GM19035 (cell line): ENCODE measurements around the gene ACVR1C.
A peak's percentile ranks its signal among the peaks of the same experiment; 100 is the strongest.

Source experiments
- ATAC-seq: cut with Tn5 transposase; IDR thresholded peaks from one replicate; pipeline ENCODE4 v1.9.1; 2021; ENCODE audit not compliant: unreplicated experiment

ACVR1C gene

DNA sequence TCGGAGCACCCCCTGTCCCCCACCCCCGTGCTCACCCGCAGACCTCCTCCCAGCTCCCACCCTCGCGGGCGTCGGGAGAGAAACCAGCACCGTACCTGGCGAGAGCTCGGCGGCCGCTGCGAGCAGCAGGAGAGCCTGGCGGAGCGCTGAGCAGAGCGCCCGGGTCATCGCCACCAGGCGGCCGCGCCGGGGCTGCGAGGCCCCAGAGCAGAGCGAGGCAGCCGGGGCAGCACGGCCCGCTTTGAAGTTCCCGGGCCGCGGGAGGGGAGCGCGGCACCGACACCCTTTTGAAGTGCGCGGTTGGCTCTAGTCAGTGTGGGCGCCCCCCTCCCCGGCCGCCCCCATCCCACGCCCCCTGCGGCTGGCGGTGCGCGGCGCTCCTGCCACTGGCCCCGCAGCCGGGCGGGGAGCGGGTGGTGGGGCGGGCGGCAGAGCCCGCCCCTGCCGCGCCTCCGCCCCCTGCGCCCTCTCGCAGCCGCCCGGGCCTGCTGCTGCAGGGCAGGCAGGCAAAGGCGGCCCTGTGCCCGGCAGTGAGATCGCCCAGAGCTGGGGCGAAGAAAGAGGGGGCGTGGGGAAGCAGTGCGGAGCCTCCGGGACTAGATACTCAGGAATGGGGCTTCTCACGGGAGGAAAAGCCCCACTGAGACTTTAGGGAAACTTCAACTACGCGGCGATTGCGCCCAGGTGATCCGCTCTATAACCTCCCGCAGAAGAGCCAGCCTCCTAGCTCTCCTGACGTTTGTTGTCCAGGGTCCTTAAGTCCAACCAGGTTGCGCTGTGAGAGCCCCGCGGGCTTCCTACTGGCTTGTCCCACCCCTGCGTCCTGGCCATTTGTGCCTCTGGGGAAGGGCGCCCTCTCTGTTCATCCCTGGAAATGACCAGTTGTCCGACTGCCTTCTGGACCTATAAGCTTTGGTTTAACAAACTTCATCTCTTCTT lies at the start of gene ACVR1C:
ACVR1C (minus strand) TSS at position 388 of the 939 bp plus-strand sequence; CDS start at position 168, 220 bp downstream.
- peak; percentile 94 for ATAC-seq

DNA sequence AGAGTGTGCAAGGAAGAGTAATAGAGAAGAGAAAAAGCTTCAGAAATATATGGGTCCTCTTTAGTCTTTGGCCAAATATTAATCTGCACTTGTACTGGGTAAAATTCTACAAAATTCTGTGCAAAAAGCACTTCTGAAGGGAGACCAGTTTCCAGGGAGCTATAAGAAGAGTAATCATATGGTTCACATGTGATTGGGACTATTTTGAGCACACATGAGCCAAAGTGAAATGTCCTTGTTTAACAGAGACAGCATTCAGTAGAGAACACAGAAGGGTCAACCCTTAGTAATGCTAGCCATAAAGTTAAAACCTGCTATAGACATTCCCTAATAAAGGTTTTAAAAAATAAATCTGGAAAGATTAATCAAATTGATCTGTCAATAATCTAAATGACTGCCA lies 49.3 kb upstream of the ACVR1C start:
- ATAC-seq: no peak

DNA sequence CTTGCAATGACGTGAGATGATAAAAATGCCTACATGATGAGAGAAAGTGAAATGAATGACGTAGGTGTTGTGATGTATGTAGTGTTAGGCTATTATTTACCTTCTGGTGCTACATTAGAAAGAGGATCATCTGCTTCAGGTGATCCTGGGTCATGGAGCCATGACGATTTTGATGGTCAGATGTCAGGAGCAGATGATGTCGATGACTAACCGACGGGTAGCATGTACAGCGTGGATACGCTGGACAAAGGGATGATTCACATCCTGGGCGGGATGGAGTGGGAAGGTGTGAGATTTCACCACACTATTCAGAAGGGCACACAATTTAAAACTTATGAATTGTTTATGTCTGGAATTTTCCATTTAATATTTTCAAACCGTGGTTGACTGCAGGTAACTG lies 43.5 kb upstream of the ACVR1C start:
- ATAC-seq: no peak

DNA sequence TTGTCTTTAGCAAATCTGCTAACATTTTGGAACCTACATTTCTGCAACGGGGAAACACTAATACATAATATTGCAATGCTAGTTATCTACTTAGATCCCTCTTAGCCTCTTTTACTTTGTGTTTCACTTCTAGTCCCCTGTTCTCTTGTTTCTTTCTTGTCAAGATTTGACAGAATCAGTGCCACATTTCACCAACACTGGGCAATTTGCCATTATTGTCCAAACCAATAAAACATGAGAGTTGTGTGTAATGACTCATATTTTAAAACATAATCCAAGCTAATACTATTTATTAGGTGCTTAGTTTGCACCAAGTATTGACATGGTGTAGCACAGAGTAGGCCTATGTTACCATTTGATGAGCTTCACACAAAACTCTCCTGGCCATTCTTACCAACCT lies 33.7 kb upstream of the ACVR1C start:
- ATAC-seq: no peak

DNA sequence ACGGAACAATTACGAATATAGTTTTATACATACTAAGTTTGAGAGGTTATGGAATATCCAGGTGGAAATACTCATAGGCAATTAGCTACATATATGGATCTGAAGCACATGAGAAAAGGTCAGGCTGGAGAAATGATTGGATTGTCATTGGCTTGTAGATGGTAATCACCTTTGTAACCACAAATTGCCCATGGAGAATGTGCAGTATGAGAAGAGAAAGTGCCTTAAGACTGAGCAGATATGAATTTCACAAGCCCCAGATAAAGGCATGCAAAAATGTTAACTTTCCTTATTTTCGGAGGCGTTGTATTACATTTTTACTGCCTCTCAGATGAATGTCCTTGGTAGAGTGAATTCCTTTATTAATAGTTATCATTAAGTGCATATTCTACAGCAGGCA lies 33.1 kb upstream of the ACVR1C start:
- ATAC-seq: no peak

DNA sequence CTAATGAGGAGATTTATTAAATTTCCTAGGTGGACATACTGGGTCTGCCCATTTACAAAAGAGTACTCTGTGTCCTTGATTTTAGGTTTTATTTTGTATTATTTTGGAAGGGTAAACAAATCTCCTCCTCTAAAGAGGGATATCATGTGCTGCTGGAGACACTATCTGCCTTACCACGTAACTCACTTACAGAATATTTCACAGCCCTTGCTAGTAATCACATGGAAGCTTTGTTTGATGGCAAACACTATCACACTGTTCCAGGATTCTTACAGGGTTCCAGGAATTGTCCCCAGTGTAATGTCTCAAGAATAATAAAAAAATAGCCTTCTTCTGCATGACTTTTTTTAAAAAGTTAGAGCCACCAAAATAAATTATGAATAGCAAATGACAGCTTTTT lies 29.2 kb upstream of the ACVR1C start:
- no peak for ATAC-seq

DNA sequence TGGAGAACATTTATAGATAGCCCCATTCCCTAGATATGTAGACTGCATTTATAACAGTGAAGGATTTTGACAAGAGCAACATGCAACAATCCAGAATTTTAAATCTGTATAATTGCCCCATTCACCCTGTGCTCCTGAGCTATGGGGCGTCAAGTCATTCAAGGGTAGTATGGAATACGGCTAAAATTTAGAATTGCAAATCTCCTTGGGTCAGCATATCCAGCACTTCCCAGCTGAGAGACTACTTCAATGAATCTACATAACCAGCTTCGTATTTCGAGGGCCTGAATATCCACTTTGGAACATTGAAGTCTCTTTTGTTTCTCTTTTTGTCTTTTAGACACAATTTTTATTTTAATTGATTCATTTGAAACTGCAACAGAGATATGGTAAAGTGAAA lies 28.4 kb upstream of the ACVR1C start:
- no peak for ATAC-seq

DNA sequence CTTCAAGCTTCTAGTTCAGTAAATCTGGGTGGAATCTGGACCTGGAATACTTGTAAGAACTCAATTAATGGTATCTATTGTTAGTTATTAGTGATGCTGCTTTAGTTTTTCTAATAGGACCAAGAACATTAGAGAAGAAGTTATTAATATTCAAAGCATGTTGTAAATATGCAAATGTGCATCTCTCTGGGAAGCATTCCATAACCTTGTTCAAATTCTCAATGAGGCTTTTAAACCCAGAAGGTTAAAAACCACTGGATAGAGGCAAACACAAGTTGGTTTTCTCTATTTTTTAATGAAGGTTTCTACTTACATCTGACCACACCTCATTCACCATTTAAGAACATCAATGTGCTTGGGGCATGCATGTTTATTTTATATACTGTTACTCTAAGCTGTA lies 16.1 kb upstream of the ACVR1C start:
- ATAC-seq: no peak

DNA sequence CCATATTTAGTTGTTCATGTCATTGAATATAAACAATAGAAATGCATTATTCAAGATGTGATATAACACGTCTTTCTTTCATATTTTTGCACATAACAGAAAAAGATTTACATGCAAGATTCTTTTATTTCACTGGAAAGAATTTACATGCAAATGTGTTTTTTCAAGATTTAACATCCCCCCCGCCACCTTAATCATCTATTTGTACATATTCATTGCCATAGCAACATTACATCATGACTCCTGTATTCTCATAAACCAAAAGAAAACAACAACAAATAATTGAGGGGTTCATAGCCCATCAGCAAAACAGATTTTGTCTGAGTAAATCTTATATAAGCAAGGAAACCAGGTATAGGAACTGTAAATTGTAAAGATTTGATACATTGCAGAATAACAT lies 3.2 kb upstream of the ACVR1C start:
- ATAC-seq: no peak

DNA sequence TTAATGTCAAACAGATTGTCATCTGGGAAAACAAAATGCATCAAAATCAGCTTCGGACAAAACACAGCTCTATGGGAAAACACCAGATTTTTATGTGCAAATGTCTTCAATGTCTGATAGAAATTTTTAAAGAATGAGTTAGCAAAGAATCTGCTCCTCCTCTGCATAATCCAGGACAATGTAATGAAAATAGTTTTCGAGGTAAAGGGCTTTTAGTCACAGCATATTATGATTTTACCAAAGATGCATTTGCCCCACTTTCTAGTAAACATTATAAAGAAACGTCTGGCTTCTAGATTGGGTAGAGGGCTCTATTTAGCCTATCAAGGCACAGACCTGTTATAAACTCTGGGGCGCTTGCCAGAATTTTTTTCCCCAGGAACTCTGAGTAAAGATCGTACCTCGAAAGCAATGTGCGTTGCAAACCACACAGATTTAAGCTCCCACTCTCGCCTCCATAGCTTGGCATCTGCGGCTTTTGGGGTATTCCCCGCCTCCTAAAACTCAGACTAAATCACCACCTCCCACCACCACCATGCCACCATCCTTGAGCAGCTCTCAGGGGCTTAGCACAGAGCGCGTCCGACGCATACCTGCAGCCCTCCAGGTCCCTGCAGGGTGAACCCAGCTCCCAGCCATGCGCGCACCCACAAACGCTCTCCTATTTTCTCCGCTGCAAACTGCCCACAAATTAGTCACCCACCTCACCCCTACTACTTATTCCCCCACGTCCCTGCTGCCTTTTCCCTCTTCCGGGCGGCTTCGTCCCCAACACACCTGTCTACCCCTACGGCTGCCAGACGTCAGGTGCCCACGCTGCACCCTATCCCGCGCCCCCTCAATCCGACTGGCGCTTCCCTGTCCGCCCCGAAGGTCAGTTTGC lies 829 bp downstream of the ACVR1C start:
- peak; percentile 9 for ATAC-seq

DNA sequence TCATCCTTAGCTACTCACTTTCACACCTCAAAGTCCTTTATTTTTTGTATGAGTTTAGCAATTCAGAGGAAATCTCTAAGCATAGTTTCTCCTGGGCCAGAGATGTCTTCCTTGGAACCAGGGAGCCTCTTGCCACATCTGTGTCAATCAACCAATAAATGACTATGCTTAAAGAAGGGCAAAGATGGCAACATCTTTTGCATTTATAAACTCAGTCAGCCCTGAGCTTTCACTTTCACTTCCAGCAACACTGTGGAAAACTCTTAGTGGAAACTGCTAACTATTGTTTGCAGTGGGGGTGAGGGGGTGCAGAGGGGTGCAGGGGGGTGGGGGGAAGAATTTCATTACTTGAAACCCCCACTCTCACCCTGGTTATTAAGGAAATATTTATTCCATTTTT lies 3.4 kb downstream of the ACVR1C start:
- no peak for ATAC-seq

DNA sequence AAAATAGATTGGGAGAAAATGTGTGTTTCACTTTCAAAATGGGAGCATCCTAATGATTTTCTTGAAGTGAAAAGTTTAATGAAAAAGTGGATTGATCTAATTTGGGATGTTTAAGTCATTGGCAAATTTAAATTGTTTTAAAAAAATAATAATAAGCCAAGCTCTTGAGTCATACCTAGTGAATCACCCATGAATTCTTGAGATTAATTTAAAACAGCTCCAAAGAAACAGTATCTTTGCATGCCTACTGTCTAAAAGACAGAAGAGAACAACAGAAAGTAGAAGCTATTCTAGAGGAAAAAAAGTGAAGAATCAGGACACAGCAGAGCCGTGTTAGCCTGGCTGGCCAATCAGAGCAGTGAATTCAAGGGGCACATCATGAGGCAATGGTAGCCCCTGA lies 7.7 kb downstream of the ACVR1C start:
- no peak for ATAC-seq

DNA sequence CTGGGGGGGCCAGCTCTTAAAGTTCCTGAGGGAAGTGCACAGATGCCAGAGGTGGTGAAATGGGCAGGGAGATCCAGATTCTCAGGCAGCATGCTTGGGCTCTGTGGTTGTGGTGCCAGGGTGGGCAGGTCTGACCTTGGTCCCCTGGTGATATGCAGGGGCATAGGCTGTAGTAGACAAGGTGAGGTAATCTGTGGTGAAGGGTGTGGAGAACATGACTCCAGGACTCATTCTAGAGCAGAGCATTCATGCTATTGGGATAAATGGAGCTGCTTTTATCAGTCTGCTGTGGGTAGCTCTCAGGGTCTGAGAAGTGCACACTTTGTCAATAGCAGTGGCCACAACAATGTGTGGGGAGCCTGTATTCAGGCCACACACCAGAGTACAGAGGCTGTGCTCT lies 16.9 kb downstream of the ACVR1C start:
- no peak for ATAC-seq

DNA sequence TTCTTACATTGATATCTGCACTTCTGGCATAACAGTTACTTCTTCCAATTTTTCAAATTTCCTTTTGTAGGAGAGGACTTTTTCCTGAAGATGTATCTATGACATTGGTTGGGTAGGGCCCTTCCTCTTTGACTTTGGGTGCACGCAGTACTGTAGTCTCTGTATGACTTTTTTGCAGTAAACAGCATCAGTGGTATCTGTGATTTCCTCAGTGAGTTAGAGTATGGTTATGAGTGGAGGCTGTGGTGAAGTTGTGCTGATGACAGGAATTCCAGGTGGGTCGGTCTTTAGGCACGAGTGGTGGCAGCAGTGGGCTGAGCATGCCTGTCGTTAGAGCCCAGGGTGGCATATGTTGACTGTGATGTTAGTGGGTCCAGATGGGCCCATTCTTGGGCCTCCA lies 17.6 kb downstream of the ACVR1C start:
- no peak for ATAC-seq

DNA sequence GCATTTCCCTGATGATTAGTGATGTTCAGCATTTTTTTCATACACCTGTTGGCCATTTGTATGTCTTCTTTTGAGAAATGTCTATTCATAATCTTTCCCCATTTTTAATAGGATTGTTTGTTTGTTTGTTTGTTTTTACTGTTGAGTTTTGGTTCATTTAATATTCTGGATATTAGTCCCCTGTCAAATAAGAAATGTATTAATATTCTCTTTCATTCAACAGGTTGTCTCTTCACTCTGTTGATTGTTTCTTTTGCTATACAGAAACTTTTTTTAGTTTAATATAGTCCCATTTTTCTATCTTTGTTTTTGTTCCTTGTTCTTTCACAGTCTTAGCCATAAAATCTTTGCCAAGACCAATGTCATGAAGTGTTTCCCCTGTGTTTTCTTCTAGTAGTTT lies 22.1 kb downstream of the ACVR1C start:
- ATAC-seq: no peak

DNA sequence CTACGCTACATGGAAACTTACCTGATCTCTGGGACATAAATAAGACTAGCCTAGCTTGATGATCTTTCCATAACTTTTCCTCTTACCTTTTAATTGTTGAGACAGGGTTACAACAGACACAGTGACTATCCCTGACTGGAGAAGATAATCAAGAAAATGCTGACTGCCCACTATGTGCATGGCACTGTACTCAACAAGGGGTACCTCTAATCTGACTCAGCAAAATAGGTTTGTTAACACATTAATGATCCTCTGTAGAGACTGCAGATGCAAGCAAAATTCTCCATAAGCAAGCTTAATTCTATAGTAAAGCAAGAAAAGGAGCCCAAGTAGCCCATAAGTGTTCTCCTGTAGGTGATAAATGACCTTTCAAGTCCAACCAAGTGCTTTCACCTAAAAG lies 25.5 kb downstream of the ACVR1C start:
- ATAC-seq: no peak

DNA sequence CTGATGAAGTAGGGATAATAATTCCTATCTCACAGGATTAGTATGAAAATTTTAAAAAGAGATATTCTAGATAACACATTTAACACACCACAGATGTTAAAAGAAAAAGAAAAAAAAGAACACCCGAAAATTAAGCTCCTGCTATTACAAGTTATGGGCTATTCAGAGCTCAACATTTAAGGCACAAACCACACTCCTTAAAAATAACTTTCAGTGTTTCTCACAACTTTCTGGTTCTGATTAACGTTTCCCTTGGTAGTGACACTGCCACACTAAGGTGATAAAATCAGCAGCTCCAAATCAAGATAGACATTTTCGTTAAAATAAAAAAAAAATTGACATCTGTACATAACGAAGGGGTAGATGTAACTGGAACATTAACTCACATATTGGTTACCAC lies 26.9 kb downstream of the ACVR1C start:
- ATAC-seq: no peak

DNA sequence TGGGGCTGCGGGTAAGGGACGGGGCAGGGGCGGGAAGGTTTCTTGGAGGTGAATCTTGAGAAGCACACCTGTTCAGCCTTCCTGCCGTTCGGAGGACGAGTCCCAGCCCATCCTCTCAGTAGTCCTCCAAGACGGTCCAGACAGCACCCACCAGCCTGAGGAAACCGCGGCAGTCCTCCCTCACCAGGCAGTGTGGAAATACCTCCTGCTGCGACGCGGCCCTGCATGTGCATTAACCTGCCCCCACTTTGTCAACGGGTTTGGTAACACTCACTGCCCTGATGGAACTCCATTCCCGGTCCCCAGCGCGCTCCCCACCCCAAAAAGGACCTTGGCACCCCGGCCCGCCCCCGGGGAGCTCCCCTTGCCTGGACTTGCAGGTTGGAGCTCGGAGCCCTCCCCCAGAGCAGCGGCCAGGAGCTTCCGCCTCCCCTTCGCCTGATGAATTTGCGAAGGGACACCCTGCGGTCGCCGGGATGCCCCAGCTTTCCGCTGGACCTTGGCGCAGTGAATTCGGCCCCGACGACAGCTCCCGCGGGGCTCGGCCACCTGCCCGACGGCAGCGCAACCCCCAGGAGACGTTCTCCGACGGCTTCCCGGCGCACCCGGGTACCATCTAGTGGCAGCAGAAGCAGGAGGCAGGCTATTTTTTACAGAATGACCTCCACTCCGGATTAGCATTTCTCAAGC lies 31.5 kb downstream of the ACVR1C start:
- no peak for ATAC-seq

DNA sequence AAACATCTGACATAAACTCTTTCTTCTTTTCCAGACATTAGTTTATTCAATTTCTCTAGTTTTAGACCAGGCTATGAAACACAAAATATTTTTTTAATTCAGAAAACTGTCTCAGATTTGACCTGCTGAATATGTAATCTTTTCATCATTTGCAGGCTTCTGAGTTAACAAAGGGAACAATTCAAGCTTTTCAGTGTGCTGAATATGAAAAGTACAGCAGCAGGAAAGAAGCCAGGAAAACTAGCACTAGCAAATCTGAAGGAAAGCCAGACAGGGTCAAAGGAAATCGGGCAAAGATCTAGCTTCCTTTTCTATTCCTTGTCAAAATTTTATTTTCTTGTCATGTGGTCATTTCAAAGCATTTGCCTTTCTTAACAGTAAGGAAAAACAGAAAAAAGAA lies 35.3 kb downstream of the ACVR1C start:
- no peak for ATAC-seq

DNA sequence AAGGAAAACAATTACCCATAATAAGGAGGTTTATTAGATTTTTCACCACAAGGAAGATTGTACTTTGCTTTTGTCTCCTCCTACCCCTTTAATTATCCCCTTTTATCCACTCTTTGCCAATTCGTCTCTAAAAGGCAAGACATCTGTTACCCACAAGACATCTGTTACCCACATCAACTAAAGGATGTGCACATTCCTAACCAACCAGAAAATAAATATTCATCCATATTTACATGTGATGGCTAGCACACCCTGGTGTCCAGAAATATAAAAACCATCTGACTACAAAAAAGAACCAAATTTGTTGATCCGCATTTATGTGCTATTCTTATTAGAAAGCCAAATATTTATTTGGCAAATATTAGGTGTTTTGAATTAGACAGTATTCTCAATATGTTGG lies 35.7 kb downstream of the ACVR1C start:
- ATAC-seq: no peak

DNA sequence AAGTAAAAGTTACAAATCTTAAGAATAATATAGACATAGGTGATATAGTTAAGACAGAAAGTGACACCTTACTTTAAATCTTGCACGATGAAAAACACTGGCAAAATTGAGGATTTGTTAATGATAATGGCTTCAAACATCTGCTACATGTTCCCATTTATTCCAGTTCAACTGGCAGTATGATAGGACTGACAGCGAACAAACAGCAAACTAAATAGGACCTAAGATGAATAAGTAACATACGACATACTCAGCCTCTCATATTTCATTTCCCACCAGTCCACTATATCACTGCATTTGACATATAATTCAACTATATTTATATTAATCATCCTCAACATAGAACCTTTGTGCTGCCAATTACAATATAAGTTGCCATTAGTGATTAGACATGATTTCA lies 36.3 kb downstream of the ACVR1C start:
- ATAC-seq: no peak
